NT2/D1 (cell line): ENCODE data around the gene FAM241B.

Experiments used
- SUZ12 ChIP-seq: IDR thresholded peaks from 2 replicates; pipeline ENCODE4 v1.6.1; 2011; ENCODE audit not compliant: insufficient read length, insufficient read depth; ENCODE audit errors: extremely low read depth
- YY1 ChIP-seq: IDR thresholded peaks from 2 replicates; pipeline ENCODE4 v1.6.1; 2011; ENCODE audit not compliant: insufficient read length, insufficient read depth
- ZNF274 ChIP-seq: IDR thresholded peaks from 2 replicates; pipeline ENCODE4 v1.6.1; 2011; ENCODE audit warnings: mild to moderate bottlenecking, low read depth, low read length

GRCh38 chr10:69669409-69669808 is 39.4 kb downstream of the FAM241B start:
- no peak for TF ChIP-seq ZNF274
- no peak for TF ChIP-seq YY1
- TF ChIP-seq SUZ12, result no peak
